ENCODE results near the gene RAD51B.

RAD51B gene

GRCh38 chr14:68627050-68627867, 807.7 kb downstream of the RAD51B start:
- WGBS, 2 experiments (ENCODE audit: insufficient coverage in 2 of 2), result 82 to 95% methylated on average over 5 of the region's 6 CpGs
- Histone ChIP-seq H3K4me3 (ENCODE audit: extremely low read depth, insufficient read depth, low read length, poor library complexity, severe bottlenecking) (no peak overlapping the region), H3K36me3 (ENCODE audit: control insufficient read depth, insufficient read depth, low read length) (no peaks in the 10 kb centered on the region), H3K9me3 (ENCODE audit: control insufficient read depth, low read length) (no peaks in the 10 kb centered on the region), H3K4me1 (ENCODE audit: control insufficient read depth, insufficient read depth, low read length, poor library complexity, severe bottlenecking) (peaks cover 23% of the 10 kb centered on the region), H3K27ac (ENCODE audit: low read depth, low read length, severe bottlenecking) (peak overlapping the region; percentile 16)

- peak overlapping the region; percentile 76 for H3K27ac ChIP-seq (ENCODE audit: low read depth, low read length, severe bottlenecking)
- 63 to 73% methylated on average over 26 to 28 of the region's 37 CpGs for WGBS, 2 experiments (ENCODE audit: insufficient coverage in 2 of 2)
- peaks cover 27% of the 10 kb centered on the region for H3K4me1 ChIP-seq (ENCODE audit: control insufficient read depth, insufficient read depth, low read length, poor library complexity, severe bottlenecking)
- H3K36me3 ChIP-seq (ENCODE audit: control insufficient read depth, insufficient read depth, low read length), result no peaks in the 10 kb centered on the region
- no peaks in the 10 kb centered on the region for H3K9me3 ChIP-seq (ENCODE audit: control insufficient read depth, low read length)
- H3K4me3 ChIP-seq (ENCODE audit: extremely low read depth, insufficient read depth, low read length, poor library complexity, severe bottlenecking), result no peak overlapping the region
Measured at GRCh38 chr14:68627868-68628604, 808.5 kb downstream of the RAD51B start.

GRCh38 chr14:68628605-68629310, 809.2 kb downstream of the RAD51B start:
- H3K4me1 ChIP-seq (ENCODE audit: control insufficient read depth, insufficient read depth, low read length, poor library complexity, severe bottlenecking), result peaks cover 31% of the 10 kb centered on the region
- H3K27ac ChIP-seq (ENCODE audit: low read depth, low read length, severe bottlenecking), result peak overlapping the region; percentile 76
- 78 to 90% methylated on average over 18 to 23 of the region's 30 CpGs for WGBS, 2 experiments (ENCODE audit: insufficient coverage in 2 of 2)

GRCh38 chr14:68630081-68630571, 810.5 kb downstream of the RAD51B start:
- Histone ChIP-seq H3K4me3 (ENCODE audit: extremely low read depth, insufficient read depth, low read length, poor library complexity, severe bottlenecking) (no peak overlapping the region), H3K4me1 (ENCODE audit: control insufficient read depth, insufficient read depth, low read length, poor library complexity, severe bottlenecking) (peaks cover 37% of the 10 kb centered on the region), H3K9me3 (ENCODE audit: control insufficient read depth, low read length) (no peaks in the 10 kb centered on the region), H3K27ac (ENCODE audit: low read depth, low read length, severe bottlenecking) (no peak overlapping the region), H3K36me3 (ENCODE audit: control insufficient read depth, insufficient read depth, low read length) (no peaks in the 10 kb centered on the region)
- 88 to 90% methylated on average over 6 of the region's 8 CpGs for WGBS, 2 experiments (ENCODE audit: insufficient coverage in 2 of 2)

More at GRCh38 chr14:68628605-68629310, 809.2 kb downstream of the RAD51B start:
- Histone ChIP-seq H3K9me3 (ENCODE audit: control insufficient read depth, low read length) (no peaks in the 10 kb centered on the region), H3K36me3 (ENCODE audit: control insufficient read depth, insufficient read depth, low read length) (no peaks in the 10 kb centered on the region), H3K4me3 (ENCODE audit: extremely low read depth, insufficient read depth, low read length, poor library complexity, severe bottlenecking) (no peak overlapping the region)

GRCh38 chr14:68630611-68631393, 811.2 kb downstream of the RAD51B start:
- H3K4me3 ChIP-seq (ENCODE audit: extremely low read depth, insufficient read depth, low read length, poor library complexity, severe bottlenecking), result no peak overlapping the region
- H3K27ac ChIP-seq (ENCODE audit: low read depth, low read length, severe bottlenecking), result no peak overlapping the region
- no peaks in the 10 kb centered on the region for H3K36me3 ChIP-seq (ENCODE audit: control insufficient read depth, insufficient read depth, low read length)
- H3K4me1 ChIP-seq (ENCODE audit: control insufficient read depth, insufficient read depth, low read length, poor library complexity, severe bottlenecking), result peaks cover 37% of the 10 kb centered on the region
- no peaks in the 10 kb centered on the region for H3K9me3 ChIP-seq (ENCODE audit: control insufficient read depth, low read length)
- 92 to 97% methylated on average over 9 to 10 of the region's 11 CpGs for WGBS, 2 experiments (ENCODE audit: insufficient coverage in 2 of 2)

GRCh38 chr14:68631394-68632053, 811.9 kb downstream of the RAD51B start:
- Histone ChIP-seq H3K36me3 (ENCODE audit: control insufficient read depth, insufficient read depth, low read length) (no peaks in the 10 kb centered on the region), H3K9me3 (ENCODE audit: control insufficient read depth, low read length) (no peaks in the 10 kb centered on the region), H3K27ac (ENCODE audit: low read depth, low read length, severe bottlenecking) (no peak overlapping the region), H3K4me3 (ENCODE audit: extremely low read depth, insufficient read depth, low read length, poor library complexity, severe bottlenecking) (no peak overlapping the region), H3K4me1 (ENCODE audit: control insufficient read depth, insufficient read depth, low read length, poor library complexity, severe bottlenecking) (peaks cover 37% of the 10 kb centered on the region)
- WGBS, 2 experiments (ENCODE audit: insufficient coverage in 2 of 2), result 89 to 94% methylated on average over 9 to 10 of the region's 11 CpGs

- H3K4me1 ChIP-seq (ENCODE audit: control insufficient read depth, insufficient read depth, low read length, poor library complexity, severe bottlenecking), result peaks cover 32% of the 10 kb centered on the region
- H3K36me3 ChIP-seq (ENCODE audit: control insufficient read depth, insufficient read depth, low read length), result no peaks in the 10 kb centered on the region
- no peak overlapping the region for H3K27ac ChIP-seq (ENCODE audit: low read depth, low read length, severe bottlenecking)
- 94 to 98% methylated on average over 11 to 14 of the region's 19 CpGs for WGBS, 2 experiments (ENCODE audit: insufficient coverage in 2 of 2)
- no peaks in the 10 kb centered on the region for H3K9me3 ChIP-seq (ENCODE audit: control insufficient read depth, low read length)
- no peak overlapping the region for H3K4me3 ChIP-seq (ENCODE audit: extremely low read depth, insufficient read depth, low read length, poor library complexity, severe bottlenecking)
Measured at GRCh38 chr14:68632054-68632895, 812.7 kb downstream of the RAD51B start.

GRCh38 chr14:68633131-68633991, 813.8 kb downstream of the RAD51B start:
- Histone ChIP-seq H3K36me3 (ENCODE audit: control insufficient read depth, insufficient read depth, low read length) (no peaks in the 10 kb centered on the region), H3K4me1 (ENCODE audit: control insufficient read depth, insufficient read depth, low read length, poor library complexity, severe bottlenecking) (peaks cover 36% of the 10 kb centered on the region), H3K9me3 (ENCODE audit: control insufficient read depth, low read length) (no peaks in the 10 kb centered on the region), H3K27ac (ENCODE audit: low read depth, low read length, severe bottlenecking) (no peak overlapping the region), H3K4me3 (ENCODE audit: extremely low read depth, insufficient read depth, low read length, poor library complexity, severe bottlenecking) (no peak overlapping the region)
- WGBS, 2 experiments (ENCODE audit: insufficient coverage in 2 of 2), result 84 to 86% methylated on average over 10 of the region's 15 CpGs

All from mesodermal cell (in vitro differentiated cells).